ENCODE results near the gene SIDT2. TPM values are rescaled to one million over a fixed set of nuclear protein-coding genes. Genes with fewer than 3 reads are reported as not detected.

Gene SIDT2
- total RNA-seq, 3 donors from 2014 or later (not counting 1 experiment from before 2014, with no cell fraction given) = 80.0 to 111 (median 82.0) TPM

DNA sequence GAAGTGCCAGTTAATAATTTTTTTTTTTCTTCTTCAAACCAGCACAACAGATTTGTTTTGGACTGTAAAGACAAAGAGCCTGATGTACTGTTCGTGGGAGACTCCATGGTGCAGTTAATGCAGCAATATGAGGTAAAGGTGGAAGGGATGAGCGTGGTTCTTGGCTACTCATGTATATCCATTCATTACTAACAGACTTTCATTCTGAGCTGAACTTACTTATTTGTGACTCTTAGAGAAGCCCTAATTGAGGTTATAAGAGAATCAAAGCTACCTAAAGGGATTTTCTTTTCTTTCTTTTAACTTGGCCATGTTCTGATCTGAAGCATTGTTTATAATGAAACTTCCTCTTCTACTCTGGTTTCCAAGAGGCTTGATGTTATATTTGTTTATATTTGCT is 18.7 kb upstream of the SIDT2 start:
- H3K27ac ChIP-seq (ENCODE audit: low read length) = no peak overlapping the region
- Mint-ChIP-seq H3K4me1 (peaks cover 4 to 17% of the 10 kb centered on the region in 2 donors), H3K27ac (peak overlapping the region in 1 of 2 donors; percentile 22), H3K36me3 (no peaks in the 10 kb centered on the region), H3K4me3 (no peak overlapping the region), H3K27me3 (ENCODE audit: low read depth in 2 of 2) (no peaks in the 10 kb centered on the region), H3K9me3 (no peaks in the 10 kb centered on the region)
- H3K36me3 ChIP-seq (ENCODE audit: control insufficient read depth, insufficient read depth, low read length) = peaks cover 48% of the 10 kb centered on the region
- TF ChIP-seq CTCF (IDR thresholded peaks at IDR 0.05) = no peak
- no peaks in the 10 kb centered on the region for H3K4me1 ChIP-seq (ENCODE audit: control insufficient read depth, insufficient read depth, low read length)
- ATAC-seq = no peak
- WGBS (ENCODE audit: insufficient coverage) = 100% methylated on average over 1 of the region's 2 CpGs
- H3K9me3 ChIP-seq (ENCODE audit: control insufficient read depth, insufficient read depth, low read length) = no peaks in the 10 kb centered on the region
- no peaks in the 10 kb centered on the region for H3K27me3 ChIP-seq (ENCODE audit: control insufficient read depth, insufficient read depth, low read length)
- intact Hi-C loops (cut with micrococcal nuclease) = no loop called here
- no peak overlapping the region for H3K4me3 ChIP-seq (ENCODE audit: low read length)
- DNase-seq = no peak

DNA sequence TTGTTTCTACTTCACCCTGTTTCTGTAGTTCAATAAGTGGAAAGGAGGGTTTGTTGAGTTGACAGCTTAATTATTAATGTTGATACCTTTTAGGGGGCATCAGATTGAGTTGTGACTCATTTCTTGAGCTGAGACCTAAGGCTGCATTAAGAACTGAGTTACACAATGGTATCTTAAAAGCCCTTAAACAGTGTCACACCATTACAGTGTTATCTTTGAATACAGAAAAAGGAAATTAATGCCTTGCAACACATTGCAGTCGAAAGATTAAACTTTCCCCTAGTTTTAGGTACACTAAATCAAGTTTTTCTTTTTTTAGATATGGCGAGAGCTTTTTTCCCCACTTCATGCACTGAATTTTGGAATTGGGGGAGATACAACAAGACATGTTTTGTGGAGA is 17.7 kb upstream of the SIDT2 start:
- Mint-ChIP-seq H3K4me3 (no peak overlapping the region), H3K9me3 (no peaks in the 10 kb centered on the region), H3K27ac (no peak overlapping the region), H3K27me3 (ENCODE audit: low read depth in 2 of 2) (no peaks in the 10 kb centered on the region), H3K36me3 (peaks cover 7% of the 10 kb centered on the region), H3K4me1 (peaks cover 8 to 13% of the 10 kb centered on the region in 2 donors)
- no peak for ATAC-seq
- no peak for TF ChIP-seq CTCF (IDR thresholded peaks at IDR 0.05)
- H3K27me3 ChIP-seq (ENCODE audit: control insufficient read depth, insufficient read depth, low read length) = no peaks in the 10 kb centered on the region
- intact Hi-C loops (cut with micrococcal nuclease) = no loop called here
- H3K4me1 ChIP-seq (ENCODE audit: control insufficient read depth, insufficient read depth, low read length) = no peaks in the 10 kb centered on the region
- no peaks in the 10 kb centered on the region for H3K9me3 ChIP-seq (ENCODE audit: control insufficient read depth, insufficient read depth, low read length)
- H3K4me3 ChIP-seq (ENCODE audit: low read length) = no peak overlapping the region
- peaks cover 55% of the 10 kb centered on the region for H3K36me3 ChIP-seq (ENCODE audit: control insufficient read depth, insufficient read depth, low read length)
- no CpG with 5 or more reads among the region's 2 CpGs for WGBS (ENCODE audit: insufficient coverage)
- no peak for DNase-seq
- H3K27ac ChIP-seq (ENCODE audit: low read length) = no peak overlapping the region

DNA sequence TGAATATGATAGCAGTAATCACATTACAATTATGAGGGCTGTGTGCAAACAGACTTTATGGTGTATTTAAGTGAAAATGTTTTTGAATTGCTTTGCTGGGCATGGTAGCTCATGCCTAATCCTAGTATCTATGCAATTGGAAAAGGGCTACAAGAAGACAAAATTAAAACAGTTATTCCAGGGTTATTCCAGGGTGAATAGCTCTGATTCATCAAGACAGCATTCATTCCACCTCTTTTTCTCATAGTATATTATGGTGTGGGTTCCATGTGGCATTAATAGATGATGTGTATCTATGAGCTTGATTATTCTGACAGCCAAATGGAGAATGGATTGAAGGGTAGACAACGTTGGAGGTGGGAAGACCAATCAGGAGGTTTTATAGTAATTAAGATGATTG is 12.1 kb upstream of the SIDT2 start:
- Mint-ChIP-seq H3K27ac (no peak overlapping the region), H3K36me3 (peaks cover 7% of the 10 kb centered on the region), H3K4me3 (no peak overlapping the region), H3K9me3 (no peaks in the 10 kb centered on the region), H3K27me3 (ENCODE audit: low read depth in 2 of 2) (no peaks in the 10 kb centered on the region), H3K4me1 (peaks cover 0 to 4% of the 10 kb centered on the region in 2 donors)
- WGBS (ENCODE audit: insufficient coverage) = 89% methylated on average over 1 of the region's 1 CpG
- H3K9me3 ChIP-seq (ENCODE audit: control insufficient read depth, insufficient read depth, low read length) = no peaks in the 10 kb centered on the region
- H3K27me3 ChIP-seq (ENCODE audit: control insufficient read depth, insufficient read depth, low read length) = no peaks in the 10 kb centered on the region
- H3K36me3 ChIP-seq (ENCODE audit: control insufficient read depth, insufficient read depth, low read length) = peaks cover 65% of the 10 kb centered on the region
- no peak for TF ChIP-seq CTCF (IDR thresholded peaks at IDR 0.05)
- no peak overlapping the region for H3K4me3 ChIP-seq (ENCODE audit: low read length)
- DNase-seq = no peak
- H3K27ac ChIP-seq (ENCODE audit: low read length) = no peak overlapping the region
- intact Hi-C loops (cut with micrococcal nuclease) = no loop called here
- no peak for ATAC-seq
- no peaks in the 10 kb centered on the region for H3K4me1 ChIP-seq (ENCODE audit: control insufficient read depth, insufficient read depth, low read length)

DNA sequence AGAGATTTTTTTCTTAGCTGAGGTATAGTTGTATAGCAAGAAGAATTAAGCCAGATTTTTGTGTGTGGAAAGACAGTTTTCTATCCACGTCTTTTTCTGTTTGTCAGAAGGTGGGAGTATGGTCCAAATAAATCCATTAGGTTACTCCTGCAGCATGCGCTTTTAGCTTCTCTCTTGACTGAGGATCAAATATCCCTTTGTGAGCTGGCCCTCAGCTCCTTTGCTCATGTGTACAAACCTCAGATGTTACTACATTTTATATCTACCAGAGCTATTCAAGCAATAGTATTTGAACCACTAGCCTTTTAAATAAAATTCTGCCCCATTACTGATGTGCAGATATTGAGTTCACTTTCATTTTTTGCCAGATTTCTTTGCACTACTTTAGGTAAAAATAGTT is 8.8 kb upstream of the SIDT2 start:
- DNase-seq = no peak
- H3K4me3 Mint-ChIP-seq = no peak overlapping the region
- peaks cover 10 to 13% of the 10 kb centered on the region in 2 donors for H3K4me1 Mint-ChIP-seq
- H3K27ac ChIP-seq (ENCODE audit: low read length) = no peak overlapping the region
- peaks cover 44% of the 10 kb centered on the region for H3K36me3 ChIP-seq (ENCODE audit: control insufficient read depth, insufficient read depth, low read length)
- H3K4me3 ChIP-seq (ENCODE audit: low read length) = no peak overlapping the region
- H3K27ac Mint-ChIP-seq = no peak overlapping the region
- no peaks in the 10 kb centered on the region for H3K9me3 ChIP-seq (ENCODE audit: control insufficient read depth, insufficient read depth, low read length)
- peaks cover 5% of the 10 kb centered on the region for H3K4me1 ChIP-seq (ENCODE audit: control insufficient read depth, insufficient read depth, low read length)
- peaks cover 7% of the 10 kb centered on the region for H3K36me3 Mint-ChIP-seq
- TF ChIP-seq CTCF (IDR thresholded peaks at IDR 0.05) = no peak
- intact Hi-C loops (cut with micrococcal nuclease) = no loop called here
- 96% methylated on average over 2 of the region's 2 CpGs for WGBS (ENCODE audit: insufficient coverage)
- no peaks in the 10 kb centered on the region for H3K9me3 Mint-ChIP-seq
- ATAC-seq = no peak
- no peaks in the 10 kb centered on the region for H3K27me3 ChIP-seq (ENCODE audit: control insufficient read depth, insufficient read depth, low read length)
- no peaks in the 10 kb centered on the region for H3K27me3 Mint-ChIP-seq (ENCODE audit: low read depth in 2 of 2)
